Hair follicle dermal papilla cell (primary cell): ENCODE measurements around the gene PRRG4. TPM values are rescaled to one million over a fixed set of nuclear protein-coding genes. Genes with fewer than 3 reads are reported as not detected.

Experiments used
- total RNA-seq: library from RNA; depleted of rRNA; stranded (reverse); fragments of >200 nt; gene quantifications from 2 replicates; pipeline ENCODE4 v1.2.3, GENCODE V29; 2012

The PRRG4 gene
- total RNA-seq, result 0.24 and 0.65 TPM in 2 replicates

GRCh38 chr11:32829680-32830412 lies at the start of gene PRRG4:
PRRG4 (plus strand) TSS chr11:32829927; CDS start chr11:32830530, 603 bp downstream.

GRCh38 chr11:32794439-32794838 lies 35.3 kb upstream of the PRRG4 start, which contains the start of gene CCDC73:
CCDC73 (minus strand) TSS chr11:32794662; CDS start chr11:32760243, 34,419 bp downstream.

GRCh38 chr11:32892355-32893092 lies 62.8 kb downstream of the PRRG4 start, which contains the start of gene QSER1:
QSER1 (plus strand) TSS chr11:32892811; CDS start chr11:32893126, 315 bp downstream.

Other genes starting within 250 kb of the PRRG4 start
- gene EIF3M, start 246.1 kb upstream of the PRRG4 start, total RNA-seq, result 281 and 346 TPM in 2 replicates
- not detected in 2 replicates for gene CCDC73, start 35.3 kb upstream of the PRRG4 start, total RNA-seq
- gene QSER1, start 62.9 kb downstream of the PRRG4 start, total RNA-seq, result 17.6 and 30.3 TPM in 2 replicates
- 10.8 and 12.2 TPM in 2 replicates for gene DEPDC7, start 186.0 kb downstream of the PRRG4 start, total RNA-seq
- gene TCP11L1, start 209.6 kb downstream of the PRRG4 start, total RNA-seq, result 51.6 and 60.8 TPM in 2 replicates